Measurements from ENCODE around the gene ANKRD11. TPM values are rescaled to one million over a fixed set of nuclear protein-coding genes. Genes with fewer than 3 reads are reported as not detected.
"Not testable (repeated sequence)": the region's sequence is repeated elsewhere in the genome, so short reads cannot be mapped to it uniquely, and the experiment has no call there.

Gene ANKRD11
- total RNA-seq, 2 experiments from 2014 or later = 144 to 145 TPM

- peaks cover 72% of the 10 kb centered on the region for H3K4me1 Mint-ChIP-seq
- H3K27ac Mint-ChIP-seq = peak overlapping the region; percentile 77
- H3K36me3 Mint-ChIP-seq (ENCODE audit: low read depth); H3K27me3 Mint-ChIP-seq; POLR2A ChIA-PET; H3K9me3 Mint-ChIP-seq (ENCODE audit: low read depth); H3K4me3 Mint-ChIP-seq: not testable (repeated sequence)
- CTCF ChIA-PET = interaction anchor here (0.7 to 1.5 kb wide), 8 partner anchors 11 to 368 kb away, joined by 3 to 5 read pairs (median 3); no protein-coding TSS in a partner anchor
- peak; percentile 72 for ATAC-seq
- intact Hi-C loops (cut with DNase I, micrococcal nuclease) = loop anchor here (1.0 to 5.0 kb wide), 7 partner anchors 26 to 223 kb away; partner anchors contain the start of genes SPG7 (in 2 of the 2) and ANKRD11 (in 1 of the 2)
- peak; percentile 55 for DNase-seq
Observed at GRCh38 chr16:89333401-89334001, 156.9 kb downstream of the ANKRD11 start.

- peak overlapping the region; percentile 13 for H3K27ac Mint-ChIP-seq
- intact Hi-C loops (cut with DNase I, micrococcal nuclease) = loop anchor here (1.0 to 5.0 kb wide), 7 partner anchors 26 to 224 kb away; partner anchors contain the start of genes SPG7 (in 2 of the 2) and ANKRD11 (in 1 of the 2)
- CTCF ChIA-PET = interaction anchor here (0.6 to 1.5 kb wide), 6 partner anchors 24 to 171 kb away, joined by 3 to 5 read pairs (median 4); no protein-coding TSS in a partner anchor
Observed at GRCh38 chr16:89332902-89333245, 157.5 kb downstream of the ANKRD11 start.

GRCh38 chr16:89332243-89332901 lies 158.0 kb downstream of the ANKRD11 start:
- Mint-ChIP-seq H3K36me3 (ENCODE audit: low read depth) (peaks cover 7% of the 10 kb centered on the region), H3K4me3 (no peak overlapping the region), H3K9me3 (ENCODE audit: low read depth) (no peaks in the 10 kb centered on the region), H3K4me1 (peaks cover 80% of the 10 kb centered on the region), H3K27ac (peak overlapping the region; percentile 63), H3K27me3 (no peaks in the 10 kb centered on the region)
- no peak for DNase-seq
- ChIA-PET POLR2A (interaction anchor here (0.7 kb wide), 1 partner anchor 153 kb away, joined by 4 read pairs; no protein-coding TSS in a partner anchor), CTCF (interaction anchor here (0.6 to 1.4 kb wide), 4 partner anchors 26 to 142 kb away, joined by 3 to 5 read pairs (median 4); no protein-coding TSS in a partner anchor)
- intact Hi-C loops (cut with DNase I, micrococcal nuclease) = loop anchor here (2.0 to 5.0 kb wide), 5 partner anchors 75 to 224 kb away; partner anchors contain the start of genes ANKRD11 (in 1 of the 2) and SPG7 (in 1 of the 2)
- ATAC-seq = no peak

More at GRCh38 chr16:89332902-89333245, 157.5 kb downstream of the ANKRD11 start:
- POLR2A ChIA-PET = no interaction called here
- DNase-seq (no peak), ATAC-seq (no peak)
- Mint-ChIP-seq H3K9me3 (ENCODE audit: low read depth) (no peaks in the 10 kb centered on the region), H3K4me1 (peaks cover 77% of the 10 kb centered on the region), H3K36me3 (ENCODE audit: low read depth) (peaks cover 7% of the 10 kb centered on the region), H3K27me3 (no peaks in the 10 kb centered on the region), H3K4me3 (no peak overlapping the region)

GRCh38 chr16:89331371-89332109 lies 158.8 kb downstream of the ANKRD11 start:
- Mint-ChIP-seq H3K36me3 (ENCODE audit: low read depth) (peaks cover 10% of the 10 kb centered on the region), H3K4me1 (peaks cover 88% of the 10 kb centered on the region), H3K4me3 (no peak overlapping the region), H3K27me3 (no peaks in the 10 kb centered on the region), H3K9me3 (ENCODE audit: low read depth) (no peaks in the 10 kb centered on the region), H3K27ac (peak overlapping the region; percentile 37)
- DNase-seq (no peak), ATAC-seq (no peak)
- CTCF ChIA-PET = interaction anchor here (1.2 kb wide), 1 partner anchor 18 kb away, joined by 4 read pairs; no protein-coding TSS in a partner anchor
- POLR2A ChIA-PET = interaction anchor here (0.7 kb wide), 1 partner anchor 154 kb away, joined by 4 read pairs; no protein-coding TSS in a partner anchor
- intact Hi-C loops (cut with DNase I, micrococcal nuclease) = loop anchor here (2.0 to 5.0 kb wide), 5 partner anchors 76 to 225 kb away; partner anchors contain the start of genes ANKRD11 (in 1 of the 2) and SPG7 (in 1 of the 2)

GRCh38 chr16:89330177-89330856 lies 160.0 kb downstream of the ANKRD11 start:
- intact Hi-C loops (cut with DNase I, micrococcal nuclease) = loop anchor here (1.0 to 5.0 kb wide), 4 partner anchors 77 to 177 kb away; partner anchors contain the start of gene SPG7 (in 1 of the 2)

GRCh38 chr16:89329830-89330176 lies 160.6 kb downstream of the ANKRD11 start:
- DNase-seq; H3K4me3 Mint-ChIP-seq; H3K9me3 Mint-ChIP-seq (ENCODE audit: low read depth); ATAC-seq; H3K27me3 Mint-ChIP-seq; POLR2A ChIA-PET: not testable (repeated sequence)
- intact Hi-C loops (cut with DNase I, micrococcal nuclease) = loop anchor here (1.0 to 5.0 kb wide), 4 partner anchors 77 to 177 kb away; partner anchors contain the start of gene SPG7 (in 1 of the 2)
- Mint-ChIP-seq H3K4me1 (peaks cover 88% of the 10 kb centered on the region), H3K27ac (peak overlapping the region; percentile 63), H3K36me3 (ENCODE audit: low read depth) (peaks cover 19% of the 10 kb centered on the region)
- CTCF ChIA-PET = interaction anchor here (0.9 kb wide), 2 partner anchors 158 to 179 kb away, joined by 3 read pairs; no protein-coding TSS in a partner anchor

More at GRCh38 chr16:89330177-89330856, 160.0 kb downstream of the ANKRD11 start:
- Mint-ChIP-seq H3K36me3 (ENCODE audit: low read depth) (peaks cover 13% of the 10 kb centered on the region), H3K9me3 (ENCODE audit: low read depth) (no peaks in the 10 kb centered on the region), H3K27me3 (no peaks in the 10 kb centered on the region), H3K4me3 (no peak overlapping the region), H3K27ac (peak overlapping the region; percentile 63), H3K4me1 (peaks cover 88% of the 10 kb centered on the region)
- ChIA-PET CTCF (interaction anchor here (0.9 to 1.2 kb wide), 2 partner anchors 17 to 178 kb away, joined by 3 to 4 read pairs; no protein-coding TSS in a partner anchor), POLR2A (no interaction called here)
- DNase-seq (no peak), ATAC-seq (peak; percentile 32)

GRCh38 chr16:89328412-89329400 lies 161.7 kb downstream of the ANKRD11 start:
- intact Hi-C loops (cut with DNase I, micrococcal nuclease); DNase-seq; H3K4me3 Mint-ChIP-seq; ATAC-seq; H3K27me3 Mint-ChIP-seq; POLR2A ChIA-PET; H3K9me3 Mint-ChIP-seq (ENCODE audit: low read depth): not testable (repeated sequence)
- Mint-ChIP-seq H3K27ac (peak overlapping the region; percentile 25), H3K36me3 (ENCODE audit: low read depth) (peaks cover 26% of the 10 kb centered on the region), H3K4me1 (peaks cover 88% of the 10 kb centered on the region)
- CTCF ChIA-PET = interaction anchor here (0.9 kb wide), 1 partner anchor 159 kb away, joined by 3 read pairs; no protein-coding TSS in a partner anchor

GRCh38 chr16:89326721-89327120 lies 163.6 kb downstream of the ANKRD11 start:
- Mint-ChIP-seq H3K9me3 (ENCODE audit: low read depth) (no peaks in the 10 kb centered on the region), H3K36me3 (ENCODE audit: low read depth) (peaks cover 36% of the 10 kb centered on the region), H3K27me3 (no peaks in the 10 kb centered on the region), H3K27ac (peak overlapping the region; percentile 47), H3K4me3 (no peak overlapping the region), H3K4me1 (peaks cover 89% of the 10 kb centered on the region)
- DNase-seq (no peak), ATAC-seq (no peak)
- ChIA-PET CTCF (no interaction called here), POLR2A (interaction anchor here (0.7 kb wide), 1 partner anchor 195 kb away, joined by 3 read pairs; no protein-coding TSS in a partner anchor)
- intact Hi-C loops (cut with DNase I, micrococcal nuclease) = no loop called here

GRCh38 chr16:89325861-89326471 lies 164.4 kb downstream of the ANKRD11 start:
- intact Hi-C loops (cut with DNase I, micrococcal nuclease) = loop anchor here in 1 of 2 experiments (2.0 kb wide), 2 partner anchors 159 to 181 kb away; no protein-coding TSS in a partner anchor

More at GRCh38 chr16:89325861-89326471, 164.4 kb downstream of the ANKRD11 start:
- no peaks in the 10 kb centered on the region for H3K9me3 Mint-ChIP-seq (ENCODE audit: low read depth)
- H3K36me3 Mint-ChIP-seq (ENCODE audit: low read depth) = peaks cover 38% of the 10 kb centered on the region
- POLR2A ChIA-PET = interaction anchor here (0.6 to 0.7 kb wide), 2 partner anchors 148 to 196 kb away, joined by 3 to 7 read pairs; no protein-coding TSS in a partner anchor
- H3K4me1 Mint-ChIP-seq = peaks cover 87% of the 10 kb centered on the region
- CTCF ChIA-PET = no interaction called here
- ATAC-seq (no peak), DNase-seq (no peak)
- H3K27ac Mint-ChIP-seq = peak overlapping the region; percentile 77
- H3K4me3 Mint-ChIP-seq = no peak overlapping the region
- no peaks in the 10 kb centered on the region for H3K27me3 Mint-ChIP-seq

Measured in activated CD4-positive, alpha-beta T cell treated with anti-CD3 and anti-CD28 coated beads for 36 hours (primary cell).